ENCODE results near the gene ATXN1. TPM values are rescaled to one million over a fixed set of nuclear protein-coding genes. Genes with fewer than 3 reads are reported as not detected.

Gene ATXN1
- total RNA-seq, 1 donor from 2014 or later, result 63.7 TPM

DNA sequence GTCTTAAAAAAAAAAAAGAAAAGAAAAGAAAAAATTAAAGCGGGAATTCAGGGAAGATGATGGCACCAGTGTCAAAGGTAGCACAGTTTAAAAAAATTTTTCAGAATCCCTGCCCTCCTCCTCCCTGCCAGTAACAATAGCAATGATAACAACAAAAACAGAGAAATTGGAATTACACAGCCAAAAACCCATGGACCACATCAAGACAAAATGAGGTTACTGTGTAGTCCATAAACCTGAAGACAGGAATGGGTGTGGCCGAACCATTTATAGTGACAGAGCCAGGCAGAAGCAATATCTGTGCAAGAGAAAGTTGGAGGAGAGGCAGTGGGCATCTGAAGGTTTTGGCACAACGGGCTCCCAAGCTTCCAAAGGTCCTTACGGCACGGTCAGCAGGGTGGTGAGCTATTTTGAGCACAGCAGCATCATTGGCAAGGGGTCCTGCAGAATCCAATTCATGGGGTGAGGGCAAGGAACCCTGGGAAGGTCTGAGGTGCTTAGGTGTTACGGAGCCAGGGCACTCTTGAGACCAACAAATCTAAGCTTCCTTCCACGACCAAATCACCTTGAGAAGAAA lies 320.5 kb downstream of the ATXN1 start:
- DNase-seq (ENCODE audit: low spot score), result no peak

DNA sequence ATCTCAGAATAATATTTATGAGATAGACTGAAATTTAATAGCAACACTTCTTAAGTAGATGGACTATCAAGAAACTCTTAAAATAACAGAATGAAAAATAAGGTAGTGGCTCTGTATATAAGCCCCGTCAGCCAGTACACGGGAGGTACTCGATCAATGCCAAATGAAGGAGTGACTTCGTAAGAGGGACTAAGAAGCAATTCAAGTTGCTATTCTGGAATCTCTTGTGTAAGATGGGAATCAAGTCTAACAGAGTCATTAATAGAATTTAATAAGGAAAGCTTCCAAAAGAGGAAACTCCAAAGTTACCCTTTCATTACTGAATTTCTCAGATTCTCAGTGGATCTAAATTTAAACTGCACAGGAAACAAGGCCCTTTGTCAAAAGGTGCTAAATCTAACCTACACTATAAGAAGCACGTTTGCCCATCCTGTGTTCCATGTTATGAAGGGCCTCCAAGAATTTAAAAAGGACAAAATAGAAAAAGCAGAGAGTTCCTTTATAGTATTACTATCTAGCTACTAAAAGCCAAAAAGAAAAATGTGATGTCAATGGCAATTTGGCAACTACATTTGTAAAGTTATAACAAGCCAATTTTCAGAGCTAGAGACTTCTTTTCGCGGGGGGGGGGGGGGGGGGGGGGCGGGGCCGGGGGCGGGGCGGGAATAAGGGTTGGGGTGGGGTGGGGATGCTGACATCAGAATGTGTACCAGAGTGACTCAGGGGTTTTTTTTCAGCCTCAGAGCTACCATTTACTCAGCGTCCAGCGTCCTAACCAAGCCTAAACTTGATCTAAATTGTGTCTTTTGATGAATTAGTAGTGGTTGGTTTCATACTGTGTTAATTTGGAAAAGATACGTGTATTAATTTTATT lies 322.3 kb downstream of the ATXN1 start:
- no peak for DNase-seq (ENCODE audit: low spot score)

GRCh38 chr6:16437984-16438383 lies 323.3 kb downstream of the ATXN1 start:
- DNase-seq (ENCODE audit: low spot score), result no peak

DNA sequence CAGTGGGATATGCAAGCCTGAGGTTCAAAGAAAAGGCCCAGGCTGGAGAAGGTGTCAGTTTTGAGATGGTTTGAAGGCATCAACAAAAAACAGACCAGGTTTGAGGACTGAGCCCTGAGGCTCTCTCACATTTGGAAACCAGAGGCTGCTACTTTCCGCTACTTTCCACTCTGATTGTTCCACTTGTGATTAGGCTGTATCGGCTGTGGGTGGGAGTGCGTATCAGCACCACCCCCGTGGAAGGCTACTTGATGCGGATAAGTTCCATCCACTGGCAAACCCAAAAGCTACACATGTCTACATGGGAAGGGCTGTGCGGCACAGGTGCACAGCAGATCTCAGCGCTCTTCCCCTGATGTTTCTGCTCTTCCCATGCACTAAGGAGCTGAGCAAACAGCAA lies 324.2 kb downstream of the ATXN1 start:
- no peak for DNase-seq (ENCODE audit: low spot score)

- no peak for DNase-seq (ENCODE audit: low spot score)
Observed at GRCh38 chr6:16436550-16436949, 324.7 kb downstream of the ATXN1 start.

DNA sequence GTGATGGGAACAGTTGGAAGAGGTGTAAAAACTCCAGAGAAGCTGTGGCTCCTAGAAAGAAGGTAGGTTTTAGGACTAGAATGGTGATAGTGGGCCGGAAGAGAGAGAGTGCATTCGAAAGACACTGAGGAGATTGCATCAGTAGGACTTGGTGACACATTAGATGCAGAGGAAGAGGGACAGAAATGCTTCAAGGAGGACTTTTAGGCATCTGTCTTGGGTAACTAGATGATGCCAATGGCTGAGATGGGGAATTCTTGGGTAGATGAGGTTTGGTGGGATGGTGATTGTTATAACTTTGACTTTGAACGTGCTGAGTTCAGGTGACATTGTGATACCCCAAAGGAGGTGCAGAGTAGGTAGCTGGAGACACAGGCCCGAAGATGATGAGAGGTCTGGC lies 326.4 kb downstream of the ATXN1 start:
- DNase-seq (ENCODE audit: low spot score), result no peak

DNA sequence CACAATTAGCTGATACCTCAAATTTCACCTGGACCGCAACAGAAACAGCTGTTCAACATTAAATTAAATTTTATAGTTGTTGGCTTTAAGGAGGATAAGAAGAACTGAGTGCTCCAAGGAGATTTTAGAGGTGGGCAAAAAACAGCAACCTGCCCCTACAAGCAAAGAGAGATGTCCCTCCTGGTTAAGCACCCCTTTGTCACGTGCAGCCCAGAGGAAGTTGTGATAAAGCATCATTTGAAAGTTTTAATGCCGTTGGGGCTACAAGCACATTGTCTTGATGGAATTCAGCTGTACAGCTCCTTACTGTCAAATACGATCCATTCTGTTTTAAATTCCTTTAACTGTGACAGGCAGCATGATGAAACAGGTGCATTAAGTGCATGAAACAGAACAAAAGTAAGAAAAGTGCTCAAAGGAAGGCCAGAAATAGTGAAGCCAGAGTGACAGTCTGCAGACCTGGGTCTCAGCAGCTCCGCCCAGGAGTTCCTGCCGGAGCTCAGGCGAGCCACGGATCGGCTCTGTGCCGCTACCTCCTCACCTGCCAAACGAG lies 327.8 kb downstream of the ATXN1 start:
- no peak for DNase-seq (ENCODE audit: low spot score)

DNA sequence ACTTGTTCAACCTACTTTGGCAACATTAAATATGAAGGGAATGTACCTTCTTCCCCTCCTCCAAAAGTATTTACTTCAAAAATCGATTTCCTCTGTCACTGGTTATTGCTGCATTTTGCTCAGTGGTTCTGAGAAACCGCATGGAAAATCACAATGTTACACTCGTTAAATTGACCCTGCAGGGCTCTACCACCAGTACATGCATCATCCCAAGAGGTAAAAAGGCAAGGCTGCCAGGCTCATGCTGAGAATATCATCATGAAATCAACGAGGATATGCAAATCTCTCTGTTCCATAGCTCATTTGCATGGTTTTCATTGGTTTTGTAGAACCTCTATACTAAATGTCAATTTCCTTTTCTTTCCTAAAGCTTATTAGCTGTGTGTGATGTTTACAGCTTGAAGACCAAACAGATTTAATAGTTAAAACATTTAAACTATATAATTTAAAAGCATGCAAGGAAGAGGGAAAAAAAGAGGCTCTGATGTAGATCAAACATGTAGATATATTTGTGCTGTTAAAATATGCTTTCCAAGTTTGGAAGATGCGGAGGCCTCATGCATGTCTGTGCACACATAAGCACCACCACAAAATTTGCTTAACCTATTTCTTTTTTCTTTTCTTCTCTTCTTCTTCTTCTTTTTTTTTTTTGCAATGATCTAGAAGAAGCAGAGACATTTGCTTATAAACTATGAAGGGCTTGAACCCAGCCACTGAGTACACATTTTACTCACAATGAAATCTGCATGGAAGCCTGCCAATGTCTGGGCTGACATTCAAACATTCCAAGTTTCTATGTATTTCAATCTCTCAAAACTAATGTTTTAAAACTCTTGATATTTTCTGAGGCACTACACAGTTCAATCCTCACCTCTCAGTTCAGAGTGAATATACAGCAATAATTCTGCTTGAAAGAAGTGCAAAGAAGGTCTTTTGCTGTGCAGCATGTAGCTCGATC lies 328.9 kb downstream of the ATXN1 start:
- no peak for DNase-seq (ENCODE audit: low spot score)

DNA sequence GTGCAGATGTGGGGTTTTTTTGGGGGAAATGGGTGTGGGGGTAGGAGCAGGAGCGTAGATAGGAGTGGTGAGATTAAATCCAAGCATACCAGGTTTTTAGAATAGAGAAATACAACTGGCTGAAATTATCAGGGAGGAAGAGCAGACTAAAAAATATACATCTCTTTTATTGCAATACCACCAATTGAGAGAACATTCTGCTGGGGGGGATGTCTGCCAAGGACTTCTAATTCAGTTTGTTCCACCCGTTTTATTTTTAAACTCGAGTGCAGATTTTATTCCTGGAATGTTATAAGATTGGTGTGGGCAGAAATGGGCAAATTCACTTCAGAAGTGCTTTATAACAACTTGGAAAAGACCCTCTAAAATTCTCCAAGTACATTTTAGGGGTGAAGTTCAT lies 330.2 kb downstream of the ATXN1 start:
- DNase-seq (ENCODE audit: low spot score), result no peak

- no peak for DNase-seq (ENCODE audit: low spot score)
Observed at GRCh38 chr6:16430391-16431089, 330.7 kb downstream of the ATXN1 start.

- DNase-seq (ENCODE audit: low spot score), result no peak
Observed at GRCh38 chr6:16429669-16430068, 331.6 kb downstream of the ATXN1 start.

DNA sequence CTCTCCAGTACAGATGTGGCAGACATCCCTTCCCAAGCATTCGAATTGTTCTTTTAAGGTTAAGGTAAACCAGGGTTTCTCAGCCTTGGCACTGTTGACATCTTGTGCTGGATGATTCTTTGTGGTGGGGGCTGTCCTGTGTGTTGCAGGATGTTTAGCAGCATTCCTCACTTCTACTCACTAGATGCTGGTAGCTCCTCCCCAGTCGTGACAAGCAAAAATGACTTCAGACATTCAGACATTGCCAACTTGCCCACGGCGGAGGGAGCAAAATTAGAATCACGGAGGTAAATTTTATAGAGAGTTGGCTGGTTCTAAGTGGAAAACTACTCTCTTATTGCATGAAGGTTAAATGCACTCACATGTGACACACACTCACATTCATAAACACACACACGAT lies 334.1 kb downstream of the ATXN1 start:
- no peak for DNase-seq (ENCODE audit: low spot score)

DNA sequence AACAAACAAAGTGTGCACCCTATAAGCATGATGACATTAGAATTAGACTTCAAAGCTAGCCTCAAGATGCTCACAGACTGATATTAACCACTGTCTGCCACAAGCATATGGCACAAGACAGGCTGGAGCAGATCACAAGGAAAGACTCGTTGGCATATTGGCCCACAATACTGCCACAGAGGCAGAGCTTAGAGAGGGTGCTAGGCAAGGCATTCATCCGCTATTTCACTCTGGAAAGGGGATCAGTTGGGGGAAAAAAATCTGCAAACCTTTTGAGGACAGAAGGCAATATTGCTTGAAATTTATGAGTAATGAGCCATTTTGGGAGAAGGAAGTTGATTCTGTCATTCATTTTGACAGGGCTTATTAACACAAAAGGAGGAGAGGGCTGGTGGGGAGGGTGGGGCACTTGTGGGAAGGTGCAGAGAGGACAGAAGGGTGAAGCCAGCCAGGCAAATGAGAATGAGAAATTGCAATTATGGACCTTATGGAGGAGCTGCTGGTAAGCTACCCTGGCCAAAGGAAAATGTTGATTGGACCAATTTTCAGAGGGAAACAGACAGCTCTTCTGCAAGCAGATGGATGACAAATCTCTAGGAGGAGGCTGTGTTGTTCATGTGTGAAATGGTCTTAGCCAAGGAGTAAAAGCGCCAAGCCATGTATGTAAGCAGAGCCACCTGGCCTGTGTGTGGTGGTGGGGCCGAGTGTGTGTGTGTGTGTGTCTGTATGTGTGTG lies 335.2 kb downstream of the ATXN1 start:
- DNase-seq (ENCODE audit: low spot score), result no peak

DNA sequence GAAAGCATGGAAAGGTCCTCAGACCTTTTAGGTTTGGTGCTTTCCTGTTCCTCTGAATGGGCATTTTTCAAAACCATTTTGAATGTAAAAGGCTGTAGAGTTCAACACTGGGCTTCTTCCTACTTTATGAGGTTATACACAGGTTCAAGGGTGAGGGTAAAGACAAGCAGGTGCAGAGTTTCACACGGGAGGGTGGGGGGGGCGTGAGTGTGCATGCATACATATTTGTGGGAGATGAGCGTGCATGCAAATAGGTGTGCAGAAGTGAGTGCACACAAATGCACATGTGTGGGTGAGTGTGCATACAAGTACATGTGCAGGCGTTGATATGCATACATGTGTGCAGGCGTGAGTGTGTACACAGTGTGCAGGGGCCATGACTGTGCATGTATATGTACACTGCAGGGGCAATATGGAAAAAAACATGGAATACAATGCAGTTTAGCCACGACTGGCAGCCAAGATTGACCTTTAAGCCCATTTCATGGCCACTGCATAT lies 339.7 kb downstream of the ATXN1 start:
- no peak for DNase-seq (ENCODE audit: low spot score)

GRCh38 chr6:16420715-16421461 lies 340.4 kb downstream of the ATXN1 start:
- DNase-seq (ENCODE audit: low spot score), result no peak

- DNase-seq (ENCODE audit: low spot score), result no peak
Observed at GRCh38 chr6:16420337-16420714, 340.9 kb downstream of the ATXN1 start.

- DNase-seq (ENCODE audit: low spot score), result no peak
Observed at GRCh38 chr6:16419636-16420336, 341.5 kb downstream of the ATXN1 start.

DNA sequence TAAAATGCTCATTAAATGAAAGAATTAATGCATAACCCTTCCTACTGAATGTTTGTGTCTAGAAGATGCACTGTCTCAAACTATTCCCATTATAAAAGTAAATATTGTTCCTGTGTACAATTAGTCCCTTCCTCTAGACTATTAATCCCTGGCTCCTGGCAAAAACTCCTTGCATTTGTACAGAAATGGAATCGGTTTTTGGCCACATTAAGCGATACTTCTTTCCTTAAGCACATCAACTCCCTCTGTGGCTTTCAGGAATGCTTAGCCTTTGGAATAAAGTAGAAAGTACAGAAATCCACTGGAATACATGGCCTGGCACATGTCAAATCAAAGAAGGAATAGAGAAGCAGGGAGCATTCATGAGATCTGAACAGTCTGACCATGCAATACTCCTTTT lies 343.1 kb downstream of the ATXN1 start:
- no peak for DNase-seq (ENCODE audit: low spot score)

DNA sequence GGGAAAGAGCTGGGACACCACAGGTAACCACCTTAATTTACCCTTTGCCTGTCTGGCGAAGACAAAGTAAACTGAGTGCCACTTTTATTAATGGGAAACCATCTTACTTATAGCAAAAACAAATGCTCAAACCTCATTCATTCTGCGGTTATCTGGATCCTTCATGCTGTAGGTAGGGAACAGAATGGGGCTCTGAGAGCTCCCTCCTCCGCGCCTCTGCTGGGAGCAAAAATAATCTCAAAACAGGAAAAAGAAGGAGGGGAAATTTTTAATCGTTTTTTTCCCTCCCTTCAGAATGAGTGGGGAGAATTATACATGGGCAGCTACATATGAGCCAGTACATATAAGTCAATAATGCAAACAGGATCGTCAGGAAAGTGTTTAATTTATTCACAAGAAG lies 345.6 kb downstream of the ATXN1 start:
- DNase-seq (ENCODE audit: low spot score), result no peak

All from ureter (tissue), 1 donor.